Endodermal cell (in vitro differentiated cells): Measurements from ENCODE around the gene BAK1. TPM values are rescaled to one million over a fixed set of nuclear protein-coding genes. Genes with fewer than 3 reads are reported as not detected.

Experiments used
- DNase-seq: peaks from one replicate; pipeline ENCODE4 v3.0.0-alpha.2; 2017
- H3K27ac ChIP-seq: 2 replicates; pipeline ENCODE4 v1.5.1; 2013; ENCODE audit warnings: mild to moderate bottlenecking, low read depth, low read length, moderate library complexity
- H3K27me3 ChIP-seq: 2 replicates; pipeline ENCODE4 v1.6.1; 2013; ENCODE audit warnings: mild to moderate bottlenecking, low read length, moderate library complexity; ENCODE audit not compliant: insufficient read depth, control insufficient read depth, poor library complexity, severe bottlenecking
- H3K36me3 ChIP-seq: 2 replicates; pipeline ENCODE4 v1.7.0; 2013; ENCODE audit warnings: mild to moderate bottlenecking, low read length, moderate library complexity; ENCODE audit not compliant: control insufficient read depth, insufficient read depth
- H3K4me1 ChIP-seq: one replicate; pipeline ENCODE4 v1.7.0; 2013; ENCODE audit warnings: low read length; ENCODE audit not compliant: control insufficient read depth, insufficient read depth
- H3K4me3 ChIP-seq: 2 replicates; pipeline ENCODE4 v1.5.1; 2013; ENCODE audit warnings: mild to moderate bottlenecking, low read length, moderate library complexity
- H3K9ac ChIP-seq: 2 replicates; pipeline ENCODE4 v1.6.1; 2013; ENCODE audit warnings: mild to moderate bottlenecking, low read length, moderate library complexity; ENCODE audit not compliant: poor library complexity, severe bottlenecking; ENCODE audit errors: extremely low read depth
- H3K9me3 ChIP-seq: 2 replicates; pipeline ENCODE4 v1.6.1; 2013; ENCODE audit warnings: mild to moderate bottlenecking, low read length, moderate library complexity; ENCODE audit not compliant: control insufficient read depth
- H3K27ac Mint-ChIP-seq: 2 replicates; pipeline ENCODE4 v1.8.0; 2020; ENCODE audit warnings: mixed read lengths
- H3K27me3 Mint-ChIP-seq: 2 replicates; pipeline ENCODE4 v1.8.0; 2021; ENCODE audit warnings: mild to moderate bottlenecking, mixed read lengths; ENCODE audit not compliant: insufficient read depth
- H3K36me3 Mint-ChIP-seq: 2 replicates; pipeline ENCODE4 v1.8.0; 2020; ENCODE audit warnings: low read depth, mixed read lengths
- H3K4me1 Mint-ChIP-seq: 2 replicates; pipeline ENCODE4 v1.8.0; 2020; ENCODE audit warnings: mixed read lengths
- H3K4me3 Mint-ChIP-seq: 2 replicates; pipeline ENCODE4 v1.8.0; 2020; ENCODE audit warnings: mild to moderate bottlenecking, moderate library complexity, mixed read lengths
- H3K9me3 Mint-ChIP-seq: 2 replicates; pipeline ENCODE4 v1.8.0; 2020; ENCODE audit warnings: mild to moderate bottlenecking, mixed read lengths
- CTCF ChIP-seq: fragments of 200-600 bp; sonication (generic); conservative IDR thresholded peaks from 2 replicates; pipeline ENCODE4 v1.5.0; 2021; ENCODE audit warnings: antibody characterized with exemption, mild to moderate bottlenecking
- WGBS, 2 experiments: methylation state at CpG; one replicate each; pipeline versions ENCODE4 v1.1.5 to v1.1.7; 2013; ENCODE audit warnings: missing lambda C conversion rate in 2 of 2, mixed read lengths in 1 of 2; ENCODE audit not compliant: insufficient coverage in 1 of 2, insufficient read length in 1 of 2; 5-methylcytosine and 5-hydroxymethylcytosine counted together
- total RNA-seq, 2 donors: library from RNA; stranded (reverse); fragmentation: NEBNext Ultra II Directional in 1 of 2; extraction: Animal tissue kit (Norgen Biotek cat#: 25700) in 1 of 2; gene quantifications; 2 replicates in 1 of 2; 3 replicates in 1 of 2; pipeline ENCODE4 v1.2.1, GENCODE V29; 2021

The BAK1 gene
- total RNA-seq, 2 donors from 2014 or later = 39.9 to 41.2 TPM

DNA sequence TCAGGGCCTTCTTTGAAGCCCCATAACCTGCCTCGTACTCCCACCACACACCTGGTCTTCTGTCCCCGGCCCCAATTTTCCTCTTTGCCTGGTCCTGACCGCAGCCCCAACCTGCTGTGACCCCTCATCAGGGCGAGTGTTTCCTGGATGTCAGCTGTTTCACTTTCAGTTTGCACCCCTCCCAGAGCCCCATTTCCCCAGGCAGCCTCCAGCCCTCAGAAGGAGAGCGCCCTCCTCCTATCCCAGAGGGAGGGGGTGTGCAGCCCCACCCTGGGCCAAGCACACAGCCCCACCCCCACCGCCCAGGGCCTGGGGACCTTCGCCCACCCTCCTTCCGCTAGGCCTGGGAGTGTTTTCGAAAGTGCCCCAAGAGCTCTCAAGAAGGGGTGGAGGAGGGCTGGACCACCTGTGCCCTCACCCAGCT lies 1.5 kb downstream of the BAK1 start:
- H3K9ac ChIP-seq = no peak overlapping the region

GRCh38 chr6:33578164-33578563 lies 1.9 kb downstream of the BAK1 start:
- peaks cover 28% of the 10 kb centered on the region for H3K36me3 Mint-ChIP-seq
- peaks cover 5% of the 10 kb centered on the region for H3K4me1 Mint-ChIP-seq
- WGBS, 2 experiments = 93 to 97% methylated on average over 6 to 7 of the region's 7 CpGs
- Histone ChIP-seq H3K4me3 (peak overlapping the region; percentile 99), H3K27me3 (no peaks in the 10 kb centered on the region), H3K9me3 (no peaks in the 10 kb centered on the region), H3K36me3 (peaks cover 36% of the 10 kb centered on the region), H3K9ac (no peak overlapping the region), H3K4me1 (no peaks in the 10 kb centered on the region), H3K27ac (no peak overlapping the region)
- H3K27me3 Mint-ChIP-seq = no peaks in the 10 kb centered on the region
- TF ChIP-seq CTCF = no peak
- H3K4me3 Mint-ChIP-seq = peak overlapping the region; percentile 74
- no peak for DNase-seq
- H3K9me3 Mint-ChIP-seq = no peaks in the 10 kb centered on the region
- peak overlapping the region; percentile 75 for H3K27ac Mint-ChIP-seq

More for the DNA sequence above, 1.5 kb downstream of the BAK1 start:
- Histone ChIP-seq H3K36me3 (peaks cover 36% of the 10 kb centered on the region), H3K4me1 (no peaks in the 10 kb centered on the region), H3K4me3 (peak overlapping the region; percentile 99), H3K27me3 (no peaks in the 10 kb centered on the region), H3K27ac (no peak overlapping the region), H3K9me3 (no peaks in the 10 kb centered on the region)
- DNase-seq = no peak
- 91 to 100% methylated on average over 1 to 9 of the region's 9 CpGs for WGBS, 2 experiments
- TF ChIP-seq CTCF = no peak
- peak overlapping the region; percentile 75 for H3K27ac Mint-ChIP-seq
- H3K36me3 Mint-ChIP-seq = peaks cover 28% of the 10 kb centered on the region
- H3K27me3 Mint-ChIP-seq = no peaks in the 10 kb centered on the region
- H3K4me1 Mint-ChIP-seq = peaks cover 7% of the 10 kb centered on the region
- H3K9me3 Mint-ChIP-seq = no peaks in the 10 kb centered on the region
- peak overlapping the region; percentile 74 for H3K4me3 Mint-ChIP-seq

- H3K27ac Mint-ChIP-seq = no peak overlapping the region
- Histone ChIP-seq H3K9me3 (no peaks in the 10 kb centered on the region), H3K27ac (no peak overlapping the region), H3K27me3 (no peaks in the 10 kb centered on the region), H3K36me3 (peaks cover 36% of the 10 kb centered on the region), H3K4me1 (no peaks in the 10 kb centered on the region), H3K9ac (no peak overlapping the region), H3K4me3 (no peak overlapping the region)
- no peaks in the 10 kb centered on the region for H3K27me3 Mint-ChIP-seq
- TF ChIP-seq CTCF = no peak
- no peak for DNase-seq
- peaks cover 5% of the 10 kb centered on the region for H3K4me1 Mint-ChIP-seq
- H3K36me3 Mint-ChIP-seq = peaks cover 28% of the 10 kb centered on the region
- 97 to 98% methylated on average over 4 to 6 of the region's 6 CpGs for WGBS, 2 experiments
- H3K4me3 Mint-ChIP-seq = peak overlapping the region; percentile 74
- H3K9me3 Mint-ChIP-seq = no peaks in the 10 kb centered on the region
These were observed 2.4 kb downstream of the BAK1 start for GRCh38 chr6:33577718-33578117.
